ENCODE data around the gene SRRM5. TPM values are rescaled to one million over a fixed set of nuclear protein-coding genes. Genes with fewer than 3 reads are reported as not detected.

SRRM5 gene
- polyA plus RNA-seq, 2 of the 4 experiments (the other 2 are of a cell fraction): 0.47 to 0.50 TPM

DNA sequence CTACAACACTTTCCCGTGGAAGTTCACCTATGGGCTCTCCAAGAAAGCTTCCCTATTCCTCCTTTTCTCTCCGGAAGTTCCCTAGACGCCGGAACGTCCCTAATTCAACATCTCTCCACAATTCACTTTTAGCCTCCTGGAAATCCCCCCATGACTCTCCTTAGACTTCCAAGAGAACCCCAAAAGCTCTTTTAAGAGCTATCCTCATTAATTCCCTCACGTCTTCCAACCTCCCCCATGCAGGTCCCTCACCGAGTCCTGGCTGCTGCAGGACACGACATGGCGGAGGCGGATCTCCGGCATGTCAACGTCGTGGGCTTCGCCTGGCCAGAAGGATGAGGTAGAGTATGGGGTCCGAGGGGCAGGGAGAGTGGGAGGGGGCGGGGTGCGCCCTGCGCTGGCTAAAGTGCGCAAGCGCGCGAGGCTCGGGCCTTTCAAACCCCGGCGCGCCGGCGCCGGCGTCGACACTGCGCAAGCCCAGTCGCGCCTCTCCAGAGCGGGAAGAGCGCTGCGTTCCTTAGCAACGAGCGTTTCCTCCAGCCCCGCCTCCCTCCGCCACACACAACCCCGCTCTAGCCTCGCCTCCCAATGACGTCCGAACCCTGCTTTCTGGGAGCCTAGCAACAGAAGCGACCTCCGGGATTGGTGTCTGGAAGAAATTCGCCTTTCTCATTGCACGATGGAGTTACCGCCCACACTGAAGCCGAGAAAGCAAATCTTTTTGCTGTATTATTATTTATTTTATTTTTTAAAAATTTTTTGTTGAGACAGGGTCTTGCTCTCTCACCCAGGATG, 36.5 kb upstream of the SRRM5 start, which contains the start of the genes PINLYP and XRCC1 (continued):
- TF ChIP-seq CTCF (IDR thresholded peaks at IDR 0.05) (no peak), RARB (CRISPR knock-in tag; IDR thresholded peaks at IDR 0.05) (no peak), CBX2 (IDR thresholded peaks at IDR 0.05; ENCODE audit: borderline replicate concordance, low read depth) (no peak), NPAS2 (CRISPR knock-in tag; IDR thresholded peaks at IDR 0.05; ENCODE audit: borderline replicate concordance) (no peak), FOSL2 (IDR thresholded peaks at IDR 0.05) (no peak), FOSL2 (CRISPR knock-in tag; IDR thresholded peaks at IDR 0.05) (no peak), SREBF2 (IDR thresholded peaks at IDR 0.05) (no peak), POLR2AphosphoS2 (conservative IDR thresholded peaks at IDR 0.05; ENCODE audit: low read length) (no peak), JUNB (IDR thresholded peaks at IDR 0.05) (no peak), RCOR1 (IDR thresholded peaks at IDR 0.05; ENCODE audit: low read depth, low read length) (no peak), EP300 (IDR thresholded peaks at IDR 0.05) (no peak), CEBPB (IDR thresholded peaks at IDR 0.05) (no peak), HOXA7 (CRISPR knock-in tag; IDR thresholded peaks at IDR 0.05) (no peak), FOXS1 (CRISPR knock-in tag; IDR thresholded peaks at IDR 0.05) (no peak), ZC3H11A (IDR thresholded peaks at IDR 0.05) (no peak), FOSB (CRISPR knock-in tag; IDR thresholded peaks at IDR 0.05) (no peak), NR3C1 (IDR thresholded peaks at IDR 0.05) (no peak), PHF8 (IDR thresholded peaks at IDR 0.05; ENCODE audit: borderline replicate concordance, low read depth) (peak; percentile 63; the same call in 1 of the 2 replicates), HOXB13 (CRISPR knock-in tag; IDR thresholded peaks at IDR 0.05; ENCODE audit: low read depth) (no peak), POLR2A (IDR thresholded peaks at IDR 0.05; ENCODE audit: low read length) (peak; percentile 52), ATOH8 (CRISPR knock-in tag; IDR thresholded peaks at IDR 0.05; ENCODE audit: low read depth) (no peak), RAD21 (conservative IDR thresholded peaks at IDR 0.05 in 1 of 2, IDR thresholded peaks at IDR 0.05 in 1 of 2) (no peak)
- TF ChIP-seq, protein P1, sequence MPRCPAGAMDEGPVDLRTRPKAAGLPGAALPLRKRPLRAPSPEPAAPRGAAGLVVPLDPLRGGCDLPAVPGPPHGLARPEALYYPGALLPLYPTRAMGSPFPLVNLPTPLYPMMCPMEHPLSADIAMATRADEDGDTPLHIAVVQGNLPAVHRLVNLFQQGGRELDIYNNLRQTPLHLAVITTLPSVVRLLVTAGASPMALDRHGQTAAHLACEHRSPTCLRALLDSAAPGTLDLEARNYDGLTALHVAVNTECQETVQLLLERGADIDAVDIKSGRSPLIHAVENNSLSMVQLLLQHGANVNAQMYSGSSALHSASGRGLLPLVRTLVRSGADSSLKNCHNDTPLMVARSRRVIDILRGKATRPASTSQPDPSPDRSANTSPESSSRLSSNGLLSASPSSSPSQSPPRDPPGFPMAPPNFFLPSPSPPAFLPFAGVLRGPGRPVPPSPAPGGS (IDR thresholded peaks at IDR 0.05): no peak; the same call in 2 of the 3 replicates
- TF ChIP-seq, protein P2, sequence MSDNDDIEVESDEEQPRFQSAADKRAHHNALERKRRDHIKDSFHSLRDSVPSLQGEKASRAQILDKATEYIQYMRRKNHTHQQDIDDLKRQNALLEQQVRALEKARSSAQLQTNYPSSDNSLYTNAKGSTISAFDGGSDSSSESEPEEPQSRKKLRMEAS (IDR thresholded peaks at IDR 0.05): 0 out of 2 replicates have a peak, but pooled peaks have one; percentile 35
- TF ChIP-seq, protein P3, sequence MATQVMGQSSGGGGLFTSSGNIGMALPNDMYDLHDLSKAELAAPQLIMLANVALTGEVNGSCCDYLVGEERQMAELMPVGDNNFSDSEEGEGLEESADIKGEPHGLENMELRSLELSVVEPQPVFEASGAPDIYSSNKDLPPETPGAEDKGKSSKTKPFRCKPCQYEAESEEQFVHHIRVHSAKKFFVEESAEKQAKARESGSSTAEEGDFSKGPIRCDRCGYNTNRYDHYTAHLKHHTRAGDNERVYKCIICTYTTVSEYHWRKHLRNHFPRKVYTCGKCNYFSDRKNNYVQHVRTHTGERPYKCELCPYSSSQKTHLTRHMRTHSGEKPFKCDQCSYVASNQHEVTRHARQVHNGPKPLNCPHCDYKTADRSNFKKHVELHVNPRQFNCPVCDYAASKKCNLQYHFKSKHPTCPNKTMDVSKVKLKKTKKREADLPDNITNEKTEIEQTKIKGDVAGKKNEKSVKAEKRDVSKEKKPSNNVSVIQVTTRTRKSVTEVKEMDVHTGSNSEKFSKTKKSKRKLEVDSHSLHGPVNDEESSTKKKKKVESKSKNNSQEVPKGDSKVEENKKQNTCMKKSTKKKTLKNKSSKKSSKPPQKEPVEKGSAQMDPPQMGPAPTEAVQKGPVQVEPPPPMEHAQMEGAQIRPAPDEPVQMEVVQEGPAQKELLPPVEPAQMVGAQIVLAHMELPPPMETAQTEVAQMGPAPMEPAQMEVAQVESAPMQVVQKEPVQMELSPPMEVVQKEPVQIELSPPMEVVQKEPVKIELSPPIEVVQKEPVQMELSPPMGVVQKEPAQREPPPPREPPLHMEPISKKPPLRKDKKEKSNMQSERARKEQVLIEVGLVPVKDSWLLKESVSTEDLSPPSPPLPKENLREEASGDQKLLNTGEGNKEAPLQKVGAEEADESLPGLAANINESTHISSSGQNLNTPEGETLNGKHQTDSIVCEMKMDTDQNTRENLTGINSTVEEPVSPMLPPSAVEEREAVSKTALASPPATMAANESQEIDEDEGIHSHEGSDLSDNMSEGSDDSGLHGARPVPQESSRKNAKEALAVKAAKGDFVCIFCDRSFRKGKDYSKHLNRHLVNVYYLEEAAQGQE (IDR thresholded peaks at IDR 0.05): no peak
- TF ChIP-seq, protein P4, sequence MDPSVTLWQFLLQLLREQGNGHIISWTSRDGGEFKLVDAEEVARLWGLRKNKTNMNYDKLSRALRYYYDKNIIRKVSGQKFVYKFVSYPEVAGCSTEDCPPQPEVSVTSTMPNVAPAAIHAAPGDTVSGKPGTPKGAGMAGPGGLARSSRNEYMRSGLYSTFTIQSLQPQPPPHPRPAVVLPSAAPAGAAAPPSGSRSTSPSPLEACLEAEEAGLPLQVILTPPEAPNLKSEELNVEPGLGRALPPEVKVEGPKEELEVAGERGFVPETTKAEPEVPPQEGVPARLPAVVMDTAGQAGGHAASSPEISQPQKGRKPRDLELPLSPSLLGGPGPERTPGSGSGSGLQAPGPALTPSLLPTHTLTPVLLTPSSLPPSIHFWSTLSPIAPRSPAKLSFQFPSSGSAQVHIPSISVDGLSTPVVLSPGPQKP (IDR thresholded peaks at IDR 0.05; ENCODE audit: low read depth, low read length): no peak
- TF ChIP-seq, protein P5, sequence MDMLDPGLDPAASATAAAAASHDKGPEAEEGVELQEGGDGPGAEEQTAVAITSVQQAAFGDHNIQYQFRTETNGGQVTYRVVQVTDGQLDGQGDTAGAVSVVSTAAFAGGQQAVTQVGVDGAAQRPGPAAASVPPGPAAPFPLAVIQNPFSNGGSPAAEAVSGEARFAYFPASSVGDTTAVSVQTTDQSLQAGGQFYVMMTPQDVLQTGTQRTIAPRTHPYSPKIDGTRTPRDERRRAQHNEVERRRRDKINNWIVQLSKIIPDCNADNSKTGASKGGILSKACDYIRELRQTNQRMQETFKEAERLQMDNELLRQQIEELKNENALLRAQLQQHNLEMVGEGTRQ (IDR thresholded peaks at IDR 0.05): no peak
- TF ChIP-seq, protein P6, sequence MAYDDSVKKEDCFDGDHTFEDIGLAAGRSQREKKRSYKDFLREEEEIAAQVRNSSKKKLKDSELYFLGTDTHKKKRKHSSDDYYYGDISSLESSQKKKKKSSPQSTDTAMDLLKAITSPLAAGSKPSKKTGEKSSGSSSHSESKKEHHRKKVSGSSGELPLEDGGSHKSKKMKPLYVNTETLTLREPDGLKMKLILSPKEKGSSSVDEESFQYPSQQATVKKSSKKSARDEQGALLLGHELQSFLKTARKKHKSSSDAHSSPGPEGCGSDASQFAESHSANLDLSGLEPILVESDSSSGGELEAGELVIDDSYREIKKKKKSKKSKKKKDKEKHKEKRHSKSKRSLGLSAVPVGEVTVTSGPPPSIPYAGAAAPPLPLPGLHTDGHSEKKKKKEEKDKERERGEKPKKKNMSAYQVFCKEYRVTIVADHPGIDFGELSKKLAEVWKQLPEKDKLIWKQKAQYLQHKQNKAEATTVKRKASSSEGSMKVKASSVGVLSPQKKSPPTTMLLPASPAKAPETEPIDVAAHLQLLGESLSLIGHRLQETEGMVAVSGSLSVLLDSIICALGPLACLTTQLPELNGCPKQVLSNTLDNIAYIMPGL (CRISPR knock-in tag; IDR thresholded peaks at IDR 0.05; ENCODE audit: borderline replicate concordance): no peak

Measured in A549 (cell line).